SU-DHL-6 (cell line): ENCODE measurements around the gene B3GALT6.

Experiments used
- EZH2phosphoT487 ChIP-seq: fragments of 200-600 bp; sonication (generic), shearing (Covaris generic); conservative IDR thresholded peaks from 2 replicates; pipeline ENCODE4 v1.6.1; 2018; ENCODE audit warnings: mild to moderate bottlenecking, antibody characterized with exemption, low read length, moderate library complexity, mixed read lengths
- TF ChIP-seq, protein P1 (sequence below): fragments of 200-600 bp; sonication (generic); IDR thresholded peaks from one replicate; pipeline ENCODE4 v1.5.1; 2017; ENCODE audit warnings: antibody characterized with exemption, mild to moderate bottlenecking, low read length, moderate library complexity; ENCODE audit not compliant: insufficient read depth, poor library complexity, severe bottlenecking

DNA sequence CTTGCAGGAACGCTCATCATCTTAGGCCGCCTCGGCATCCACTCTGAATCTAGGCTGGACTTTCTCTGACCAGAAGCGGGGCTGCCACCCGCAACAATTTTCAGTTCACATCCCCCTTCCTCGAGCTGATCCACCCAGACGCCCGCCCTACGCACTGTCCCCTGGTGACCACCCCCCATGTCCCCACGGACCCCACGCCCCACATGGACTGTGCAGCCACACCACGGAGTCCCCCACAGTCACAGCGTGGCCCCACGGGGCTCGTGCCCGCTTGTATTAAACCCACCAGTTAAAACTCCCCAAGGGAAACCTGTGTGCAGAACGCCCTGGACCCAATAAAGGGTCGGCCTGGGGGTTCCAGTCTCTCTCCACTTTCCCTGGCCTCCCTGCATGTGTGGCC is 27.5 kb downstream of the B3GALT6 start:
- TF ChIP-seq, protein P1, sequence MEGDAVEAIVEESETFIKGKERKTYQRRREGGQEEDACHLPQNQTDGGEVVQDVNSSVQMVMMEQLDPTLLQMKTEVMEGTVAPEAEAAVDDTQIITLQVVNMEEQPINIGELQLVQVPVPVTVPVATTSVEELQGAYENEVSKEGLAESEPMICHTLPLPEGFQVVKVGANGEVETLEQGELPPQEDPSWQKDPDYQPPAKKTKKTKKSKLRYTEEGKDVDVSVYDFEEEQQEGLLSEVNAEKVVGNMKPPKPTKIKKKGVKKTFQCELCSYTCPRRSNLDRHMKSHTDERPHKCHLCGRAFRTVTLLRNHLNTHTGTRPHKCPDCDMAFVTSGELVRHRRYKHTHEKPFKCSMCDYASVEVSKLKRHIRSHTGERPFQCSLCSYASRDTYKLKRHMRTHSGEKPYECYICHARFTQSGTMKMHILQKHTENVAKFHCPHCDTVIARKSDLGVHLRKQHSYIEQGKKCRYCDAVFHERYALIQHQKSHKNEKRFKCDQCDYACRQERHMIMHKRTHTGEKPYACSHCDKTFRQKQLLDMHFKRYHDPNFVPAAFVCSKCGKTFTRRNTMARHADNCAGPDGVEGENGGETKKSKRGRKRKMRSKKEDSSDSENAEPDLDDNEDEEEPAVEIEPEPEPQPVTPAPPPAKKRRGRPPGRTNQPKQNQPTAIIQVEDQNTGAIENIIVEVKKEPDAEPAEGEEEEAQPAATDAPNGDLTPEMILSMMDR, result no peak
- TF ChIP-seq EZH2phosphoT487, result no peak
